HCT116 (cell line): ENCODE data around the gene POLD2.

Experiments
- EGR1 ChIP-seq: IDR thresholded peaks from 2 replicates; pipeline ENCODE4 v1.6.1; 2012; ENCODE audit warnings: low read depth
- EZH2 ChIP-seq: fragments of 200-600 bp; sonication (generic); IDR thresholded peaks from 2 replicates; pipeline ENCODE4 v1.6.1; 2017; ENCODE audit warnings: antibody characterized with exemption, mixed run types
- POLR2A ChIP-seq: IDR thresholded peaks from 2 replicates; pipeline ENCODE4 v1.7.0; 2011; ENCODE audit warnings: borderline replicate concordance; ENCODE audit not compliant: insufficient read depth, insufficient read length; ENCODE audit errors: extremely low read depth
- POLR2AphosphoS5 ChIP-seq: IDR thresholded peaks from 2 replicates; pipeline ENCODE4 v1.6.1; 2011; ENCODE audit warnings: mild to moderate bottlenecking, low read depth, low read length, moderate library complexity
- TF ChIP-seq, protein P1 (sequence below), 3 experiments: fragments of 200-600 bp in 1 of 3; sonication (generic) in 1 of 3; IDR thresholded peaks in 2 of 3; conservative IDR thresholded peaks in 1 of 3; 2 replicates each; pipeline ENCODE4 v1.5.1; 2012 to 2017; ENCODE audit warnings: low read depth in 2 of 3, low read length in 2 of 3, antibody characterized with exemption in 1 of 3, borderline replicate concordance in 1 of 3, control low read depth in 1 of 3, mild to moderate bottlenecking in 1 of 3, mixed read lengths in 1 of 3, mixed run types in 1 of 3, moderate library complexity in 1 of 3; ENCODE audit not compliant: insufficient read depth in 1 of 3

DNA sequence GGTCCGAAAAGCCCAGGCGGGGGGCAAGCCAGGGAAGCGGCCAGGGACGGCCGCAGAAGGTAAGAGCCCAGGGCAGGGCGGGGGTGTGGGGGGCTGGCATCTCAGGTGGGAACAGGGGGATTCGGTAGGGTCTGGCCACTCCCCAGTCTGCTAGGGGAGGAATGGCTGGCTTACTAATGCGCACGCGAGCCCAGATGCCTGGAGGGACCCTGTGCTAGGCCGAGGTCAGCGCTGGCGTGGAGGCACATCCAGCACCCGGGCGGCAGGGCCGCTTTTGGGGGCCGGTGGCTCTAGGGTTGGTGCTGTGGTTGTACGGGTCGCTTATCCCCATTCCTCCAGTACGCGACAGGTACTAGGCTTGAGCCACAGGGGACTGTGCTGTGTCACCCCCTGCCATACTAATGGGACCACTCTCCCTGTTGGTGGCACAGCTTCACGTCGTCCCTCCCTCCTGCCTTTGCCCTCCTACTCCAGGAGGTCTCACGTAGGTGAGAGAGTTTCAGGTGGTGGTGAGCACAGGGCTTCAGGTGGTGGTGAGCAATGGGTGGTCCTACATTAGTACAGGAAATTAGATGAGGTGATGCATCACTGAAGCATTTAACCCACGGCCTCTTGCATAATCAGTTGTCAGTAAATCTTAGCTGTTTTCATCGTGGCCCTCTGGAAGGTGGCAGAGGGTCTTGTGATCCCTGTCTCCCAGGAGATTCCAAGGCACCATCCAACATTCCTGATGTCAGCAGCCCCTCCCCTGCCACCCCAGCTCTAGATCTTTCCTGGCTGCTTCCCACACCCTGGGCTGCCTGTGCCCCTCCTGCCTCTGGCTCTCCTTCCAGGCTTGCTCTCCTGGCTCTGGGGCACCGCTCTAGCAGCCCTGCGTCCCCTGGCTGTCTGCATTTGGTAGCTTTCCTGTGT lies 18.2 kb downstream of the POLD2 start:
- TF ChIP-seq, protein P1, sequence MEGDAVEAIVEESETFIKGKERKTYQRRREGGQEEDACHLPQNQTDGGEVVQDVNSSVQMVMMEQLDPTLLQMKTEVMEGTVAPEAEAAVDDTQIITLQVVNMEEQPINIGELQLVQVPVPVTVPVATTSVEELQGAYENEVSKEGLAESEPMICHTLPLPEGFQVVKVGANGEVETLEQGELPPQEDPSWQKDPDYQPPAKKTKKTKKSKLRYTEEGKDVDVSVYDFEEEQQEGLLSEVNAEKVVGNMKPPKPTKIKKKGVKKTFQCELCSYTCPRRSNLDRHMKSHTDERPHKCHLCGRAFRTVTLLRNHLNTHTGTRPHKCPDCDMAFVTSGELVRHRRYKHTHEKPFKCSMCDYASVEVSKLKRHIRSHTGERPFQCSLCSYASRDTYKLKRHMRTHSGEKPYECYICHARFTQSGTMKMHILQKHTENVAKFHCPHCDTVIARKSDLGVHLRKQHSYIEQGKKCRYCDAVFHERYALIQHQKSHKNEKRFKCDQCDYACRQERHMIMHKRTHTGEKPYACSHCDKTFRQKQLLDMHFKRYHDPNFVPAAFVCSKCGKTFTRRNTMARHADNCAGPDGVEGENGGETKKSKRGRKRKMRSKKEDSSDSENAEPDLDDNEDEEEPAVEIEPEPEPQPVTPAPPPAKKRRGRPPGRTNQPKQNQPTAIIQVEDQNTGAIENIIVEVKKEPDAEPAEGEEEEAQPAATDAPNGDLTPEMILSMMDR (IDR thresholded peaks at IDR 0.05 in 2 of 3, conservative IDR thresholded peaks at IDR 0.05 in 1 of 3; ENCODE audit: borderline replicate concordance in 1 of 3, insufficient read depth in 1 of 3, low read depth in 2 of 3, low read length in 2 of 3), result no peak
- TF ChIP-seq EZH2, result no peak
- no peak for TF ChIP-seq POLR2AphosphoS5
- TF ChIP-seq POLR2A, result no peak
- TF ChIP-seq EGR1, result no peak
